Uterus (tissue), 2 donors: ENCODE results near the gene ARMS2.

ENCODE experiments used
- POLR2A ChIP-seq, 2 donors: fragments of 450-650 bp; IDR thresholded peaks; one replicate each; pipeline ENCODE4 v1.6.1; 2016; ENCODE audit warnings: antibody characterized with exemption in 2 of 2, mild to moderate bottlenecking in 1 of 2, moderate library complexity in 1 of 2
- TF ChIP-seq, protein P1 (sequence below), 4 experiments: fragments of 200-600 bp in 2 of 4; fragments of 450-650 bp in 2 of 4; sonication (generic) in 2 of 4; IDR thresholded peaks; one replicate each; pipeline ENCODE4 v1.5.1; 2016 to 2019; ENCODE audit warnings: antibody characterized with exemption in 4 of 4, mild to moderate bottlenecking in 2 of 4, moderate library complexity in 1 of 4

GRCh38 chr10:122478971-122479370, 24.5 kb downstream of the ARMS2 start:
- TF ChIP-seq, protein P1, sequence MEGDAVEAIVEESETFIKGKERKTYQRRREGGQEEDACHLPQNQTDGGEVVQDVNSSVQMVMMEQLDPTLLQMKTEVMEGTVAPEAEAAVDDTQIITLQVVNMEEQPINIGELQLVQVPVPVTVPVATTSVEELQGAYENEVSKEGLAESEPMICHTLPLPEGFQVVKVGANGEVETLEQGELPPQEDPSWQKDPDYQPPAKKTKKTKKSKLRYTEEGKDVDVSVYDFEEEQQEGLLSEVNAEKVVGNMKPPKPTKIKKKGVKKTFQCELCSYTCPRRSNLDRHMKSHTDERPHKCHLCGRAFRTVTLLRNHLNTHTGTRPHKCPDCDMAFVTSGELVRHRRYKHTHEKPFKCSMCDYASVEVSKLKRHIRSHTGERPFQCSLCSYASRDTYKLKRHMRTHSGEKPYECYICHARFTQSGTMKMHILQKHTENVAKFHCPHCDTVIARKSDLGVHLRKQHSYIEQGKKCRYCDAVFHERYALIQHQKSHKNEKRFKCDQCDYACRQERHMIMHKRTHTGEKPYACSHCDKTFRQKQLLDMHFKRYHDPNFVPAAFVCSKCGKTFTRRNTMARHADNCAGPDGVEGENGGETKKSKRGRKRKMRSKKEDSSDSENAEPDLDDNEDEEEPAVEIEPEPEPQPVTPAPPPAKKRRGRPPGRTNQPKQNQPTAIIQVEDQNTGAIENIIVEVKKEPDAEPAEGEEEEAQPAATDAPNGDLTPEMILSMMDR (IDR thresholded peaks at IDR 0.05): no peak
- TF ChIP-seq POLR2A (IDR thresholded peaks at IDR 0.05): no peak
